H9 (cell line): Measurements from ENCODE around the gene TEX35. TPM values are rescaled to one million over a fixed set of nuclear protein-coding genes. Genes with fewer than 3 reads are reported as not detected.

Experiments
- DNase-seq: peaks from one replicate; pipeline ENCODE4 v3.0.0-alpha.2; 2017
- H2AFZ ChIP-seq: one replicate; pipeline ENCODE4 v1.6.1; 2013; ENCODE audit warnings: mild to moderate bottlenecking, low read length, control low read depth, moderate library complexity
- H2AK5ac ChIP-seq: 2 replicates; pipeline ENCODE4 v1.6.1; 2013; ENCODE audit warnings: low read length, control low read depth, mixed read lengths; ENCODE audit not compliant: insufficient read length
- H2BK120ac ChIP-seq: one replicate; pipeline ENCODE4 v1.6.1; 2013; ENCODE audit warnings: low read depth, mild to moderate bottlenecking, low read length, control low read depth, inconsistent platforms; ENCODE audit not compliant: poor library complexity, severe bottlenecking
- H2BK12ac ChIP-seq: 2 replicates; pipeline ENCODE4 v1.6.1; 2013; ENCODE audit warnings: low read length, control low read depth, mixed read lengths, low read depth; ENCODE audit not compliant: insufficient read length
- H2BK15ac ChIP-seq: 2 replicates; pipeline ENCODE4 v1.6.1; 2013; ENCODE audit warnings: low read depth, low read length, control low read depth
- H2BK20ac ChIP-seq: one replicate; pipeline ENCODE4 v1.6.1; 2013; ENCODE audit warnings: low read depth, mild to moderate bottlenecking, low read length, control low read depth, inconsistent platforms; ENCODE audit not compliant: poor library complexity, severe bottlenecking
- H2BK5ac ChIP-seq: 2 replicates; pipeline ENCODE4 v1.6.1; 2013; ENCODE audit warnings: low read length, control low read depth, mixed read lengths; ENCODE audit not compliant: insufficient read length
- H3K14ac ChIP-seq: 2 replicates; pipeline ENCODE4 v1.6.1; 2013; ENCODE audit warnings: low read length, control low read depth; ENCODE audit not compliant: insufficient read depth
- H3K18ac ChIP-seq: 2 replicates; pipeline ENCODE4 v1.6.1; 2013; ENCODE audit warnings: low read depth, mild to moderate bottlenecking, mixed read lengths, low read length, control low read depth; ENCODE audit not compliant: insufficient read length
- H3K23ac ChIP-seq: 2 replicates; pipeline ENCODE4 v1.6.1; 2013; ENCODE audit warnings: low read length, control low read depth, mixed read lengths, low read depth; ENCODE audit not compliant: insufficient read length
- H3K23me2 ChIP-seq: 2 replicates; pipeline ENCODE4 v1.6.1; 2013; ENCODE audit warnings: low read depth, mild to moderate bottlenecking, mixed read lengths, low read length, control low read depth; ENCODE audit not compliant: insufficient read length, poor library complexity, severe bottlenecking
- H3K27ac ChIP-seq: 2 replicates; pipeline ENCODE4 v1.5.1; 2013; ENCODE audit warnings: low read length, control low read depth, mixed read lengths, low read depth; ENCODE audit not compliant: insufficient read length
- H3K27me3 ChIP-seq: 2 replicates; pipeline ENCODE4 v1.6.1; 2013; ENCODE audit warnings: low read length, control low read depth, inconsistent platforms; ENCODE audit not compliant: insufficient read depth
- H3K4ac ChIP-seq: 2 replicates; pipeline ENCODE4 v1.6.1; 2013; ENCODE audit warnings: low read depth, mild to moderate bottlenecking, control low read depth, inconsistent platforms, low read length, moderate library complexity
- H3K4me1 ChIP-seq: 2 replicates; pipeline ENCODE4 v1.6.1; 2013; ENCODE audit warnings: low read length, control low read depth, inconsistent platforms; ENCODE audit not compliant: insufficient read depth
- H3K4me2 ChIP-seq: 2 replicates; pipeline ENCODE4 v1.6.1; 2013; ENCODE audit warnings: low read length, control low read depth, mixed read lengths; ENCODE audit not compliant: insufficient read length, insufficient read depth
- H3K56ac ChIP-seq: 2 replicates; pipeline ENCODE4 v1.6.1; 2013; ENCODE audit warnings: low read depth, mild to moderate bottlenecking, mixed read lengths, low read length, control low read depth; ENCODE audit not compliant: insufficient read length
- H3K79me1 ChIP-seq: 2 replicates; pipeline ENCODE4 v1.6.1; 2013; ENCODE audit warnings: low read depth, mild to moderate bottlenecking, moderate library complexity, low read length, control low read depth, inconsistent platforms; ENCODE audit not compliant: insufficient read depth, poor library complexity, severe bottlenecking
- H3K79me2 ChIP-seq: 2 replicates; pipeline ENCODE4 v1.6.1; 2013; ENCODE audit warnings: low read length, control low read depth, inconsistent platforms; ENCODE audit not compliant: insufficient read depth
- H3K9ac ChIP-seq: 2 replicates; pipeline ENCODE4 v1.6.1; 2013; ENCODE audit warnings: low read length, control low read depth, mixed read lengths; ENCODE audit not compliant: insufficient read length; ENCODE audit errors: extremely low read depth
- H3K9me3 ChIP-seq: one replicate; pipeline ENCODE4 v1.6.1; 2013; ENCODE audit warnings: low read depth, low read length, inconsistent platforms; ENCODE audit not compliant: control insufficient read depth
- H3T11ph ChIP-seq: one replicate; pipeline ENCODE4 v1.6.1; 2013; ENCODE audit warnings: mild to moderate bottlenecking, low read length, control low read depth, inconsistent platforms
- H4K20me1 ChIP-seq: one replicate; pipeline ENCODE4 v1.6.1; 2013; ENCODE audit not compliant: control insufficient read depth, insufficient read length, insufficient read depth
- H4K5ac ChIP-seq: 2 replicates; pipeline ENCODE4 v1.6.1; 2013; ENCODE audit warnings: low read depth, mild to moderate bottlenecking, mixed read lengths, low read length, control low read depth; ENCODE audit not compliant: insufficient read length
- H4K8ac ChIP-seq: replicated peaks from 2 replicates; pipeline ENCODE4 v1.6.1; 2013; ENCODE audit warnings: low read length, control low read depth, mixed read lengths, low read depth; ENCODE audit not compliant: insufficient read length
- H4K91ac ChIP-seq: 2 replicates; pipeline ENCODE4 v1.6.1; 2013; ENCODE audit warnings: low read depth, mild to moderate bottlenecking, moderate library complexity, mixed read lengths, low read length, control low read depth; ENCODE audit not compliant: insufficient read length
- H3K27ac Mint-ChIP-seq, 3 experiments: 2 replicates in 2 of 3; 3 replicates in 1 of 3; pipeline ENCODE4 v1.8.0; 2020 to 2021; ENCODE audit warnings: mixed read lengths in 3 of 3, mild to moderate bottlenecking in 1 of 3, moderate library complexity in 1 of 3
- H3K27me3 Mint-ChIP-seq: 2 replicates; pipeline ENCODE4 v1.8.0; 2021; ENCODE audit warnings: low read depth, mild to moderate bottlenecking, moderate library complexity, mixed read lengths
- H3K36me3 Mint-ChIP-seq, 3 experiments: 2 replicates in 2 of 3; 3 replicates in 1 of 3; pipeline ENCODE4 v1.8.0; 2020 to 2021; ENCODE audit warnings: low read depth in 3 of 3, mixed read lengths in 3 of 3; ENCODE audit not compliant: insufficient read depth in 1 of 3
- H3K4me1 Mint-ChIP-seq, 2 experiments: 2 replicates each; pipeline ENCODE4 v1.8.0; 2020; ENCODE audit warnings: mixed read lengths in 2 of 2
- H3K4me3 Mint-ChIP-seq, 2 experiments: 2 replicates in 1 of 2; 3 replicates in 1 of 2; pipeline ENCODE4 v1.8.0; 2020 to 2021; ENCODE audit warnings: mild to moderate bottlenecking in 2 of 2, mixed read lengths in 2 of 2, moderate library complexity in 1 of 2
- H3K9me3 Mint-ChIP-seq, 2 experiments: 2 replicates in 1 of 2; 3 replicates in 1 of 2; pipeline ENCODE4 v1.8.0; 2020; ENCODE audit warnings: mild to moderate bottlenecking in 2 of 2, mixed read lengths in 2 of 2, moderate library complexity in 1 of 2
- CTCF ChIP-seq: fragments of 200-600 bp; sonication (generic); conservative IDR thresholded peaks from 3 replicates; pipeline ENCODE4 v1.8.0; 2021; ENCODE audit warnings: antibody characterized with exemption, mild to moderate bottlenecking
- WGBS: extraction: QIAGEN DNeasy Blood & Tissue Kit; methylation state at CpG from one replicate; pipeline ENCODE4 v1.1.7; 2013; ENCODE audit warnings: missing lambda C conversion rate, low lambda C conversion rate, mixed read lengths; ENCODE audit not compliant: insufficient read length; ENCODE audit errors: extremely low coverage; 5-methylcytosine and 5-hydroxymethylcytosine counted together
- total RNA-seq: library from RNA; stranded (reverse); gene quantifications from 2 replicates; pipeline ENCODE4 v1.2.1, GENCODE V29; 2021

The TEX35 gene
- total RNA-seq, 1 experiment from 2014 or later = not detected

- Histone ChIP-seq H3T11ph (no peak overlapping the region), H3K79me2 (no peaks in the 10 kb centered on the region)
- H3K4me3 Mint-ChIP-seq = no peak overlapping the region
These were observed 19.5 kb downstream of the TEX35 start for GRCh38 chr1:178532392-178532791.

More at GRCh38 chr1:178532392-178532791, 19.5 kb downstream of the TEX35 start:
- no peak overlapping the region for H3K9ac ChIP-seq
- no peak overlapping the region for H3K4ac ChIP-seq
- no peak overlapping the region for H2BK15ac ChIP-seq
- H3K23me2 ChIP-seq = no peaks in the 10 kb centered on the region
- H2BK20ac ChIP-seq = no peak overlapping the region
- H4K8ac ChIP-seq = no peak overlapping the region
- Mint-ChIP-seq H3K9me3 (no peaks in the 10 kb centered on the region), H3K27me3 (no peaks in the 10 kb centered on the region; the same call in none of the 2 replicates), H3K27ac (peak overlapping the region in 1 of 3 experiments; percentile 77; a peak in 1 of 7 replicates), H3K4me1 (peaks cover 0 to 5% of the 10 kb centered on the region in 2 experiments; a peak in 2 of 4 replicates), H3K36me3 (no peaks in the 10 kb centered on the region)
- H2BK5ac ChIP-seq = no peak overlapping the region
- peak overlapping the region; percentile 48 for H2AFZ ChIP-seq
- no CpG with 5 or more reads among the region's 13 CpGs for WGBS
- H3K4me2 ChIP-seq = no peak overlapping the region
- H3K4me1 ChIP-seq = no peaks in the 10 kb centered on the region
- no peak overlapping the region for H4K5ac ChIP-seq
- H3K14ac ChIP-seq = no peak overlapping the region
- DNase-seq = peak; percentile 84
- H3K23ac ChIP-seq = no peak overlapping the region
- no peaks in the 10 kb centered on the region for H3K9me3 ChIP-seq
- H4K20me1 ChIP-seq = no peaks in the 10 kb centered on the region
- H4K91ac ChIP-seq = no peak overlapping the region
- H3K18ac ChIP-seq = no peak overlapping the region
- no peak overlapping the region for H3K27ac ChIP-seq
- H3K56ac ChIP-seq = no peak overlapping the region
- no peaks in the 10 kb centered on the region for H3K27me3 ChIP-seq
- no peak overlapping the region for H2BK12ac ChIP-seq
- no peaks in the 10 kb centered on the region for H3K79me1 ChIP-seq
- no peak overlapping the region for H2BK120ac ChIP-seq
- peak; percentile 93 for TF ChIP-seq CTCF
- no peak overlapping the region for H2AK5ac ChIP-seq
